ENCODE measurements around the gene VAV3.

The VAV3 gene

DNA sequence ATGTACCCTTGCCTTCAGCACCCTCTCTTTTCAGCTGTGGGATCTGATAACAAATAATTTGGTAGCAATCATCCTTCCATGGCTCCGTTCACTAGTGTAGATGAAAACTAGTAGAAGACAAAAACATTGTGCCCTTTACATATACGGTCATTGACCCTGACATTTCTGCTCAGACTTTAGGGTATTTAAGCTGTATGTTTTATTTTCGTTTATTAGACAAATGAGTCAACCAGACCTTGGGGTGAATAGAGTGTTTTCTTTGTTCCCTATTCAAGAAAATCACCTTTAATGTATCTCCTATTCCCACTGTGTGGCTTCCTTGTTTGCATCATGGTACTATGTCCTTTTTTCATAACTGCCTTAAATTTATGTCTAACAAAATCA lies 187.3 kb downstream of the VAV3 start:
- TF ChIP-seq, protein P1, sequence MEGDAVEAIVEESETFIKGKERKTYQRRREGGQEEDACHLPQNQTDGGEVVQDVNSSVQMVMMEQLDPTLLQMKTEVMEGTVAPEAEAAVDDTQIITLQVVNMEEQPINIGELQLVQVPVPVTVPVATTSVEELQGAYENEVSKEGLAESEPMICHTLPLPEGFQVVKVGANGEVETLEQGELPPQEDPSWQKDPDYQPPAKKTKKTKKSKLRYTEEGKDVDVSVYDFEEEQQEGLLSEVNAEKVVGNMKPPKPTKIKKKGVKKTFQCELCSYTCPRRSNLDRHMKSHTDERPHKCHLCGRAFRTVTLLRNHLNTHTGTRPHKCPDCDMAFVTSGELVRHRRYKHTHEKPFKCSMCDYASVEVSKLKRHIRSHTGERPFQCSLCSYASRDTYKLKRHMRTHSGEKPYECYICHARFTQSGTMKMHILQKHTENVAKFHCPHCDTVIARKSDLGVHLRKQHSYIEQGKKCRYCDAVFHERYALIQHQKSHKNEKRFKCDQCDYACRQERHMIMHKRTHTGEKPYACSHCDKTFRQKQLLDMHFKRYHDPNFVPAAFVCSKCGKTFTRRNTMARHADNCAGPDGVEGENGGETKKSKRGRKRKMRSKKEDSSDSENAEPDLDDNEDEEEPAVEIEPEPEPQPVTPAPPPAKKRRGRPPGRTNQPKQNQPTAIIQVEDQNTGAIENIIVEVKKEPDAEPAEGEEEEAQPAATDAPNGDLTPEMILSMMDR (IDR thresholded peaks at IDR 0.05; ENCODE audit: low read depth, low read length): no peak
- no peak overlapping the region for H3K4me3 ChIP-seq (ENCODE audit: low read depth, low read length)

DNA sequence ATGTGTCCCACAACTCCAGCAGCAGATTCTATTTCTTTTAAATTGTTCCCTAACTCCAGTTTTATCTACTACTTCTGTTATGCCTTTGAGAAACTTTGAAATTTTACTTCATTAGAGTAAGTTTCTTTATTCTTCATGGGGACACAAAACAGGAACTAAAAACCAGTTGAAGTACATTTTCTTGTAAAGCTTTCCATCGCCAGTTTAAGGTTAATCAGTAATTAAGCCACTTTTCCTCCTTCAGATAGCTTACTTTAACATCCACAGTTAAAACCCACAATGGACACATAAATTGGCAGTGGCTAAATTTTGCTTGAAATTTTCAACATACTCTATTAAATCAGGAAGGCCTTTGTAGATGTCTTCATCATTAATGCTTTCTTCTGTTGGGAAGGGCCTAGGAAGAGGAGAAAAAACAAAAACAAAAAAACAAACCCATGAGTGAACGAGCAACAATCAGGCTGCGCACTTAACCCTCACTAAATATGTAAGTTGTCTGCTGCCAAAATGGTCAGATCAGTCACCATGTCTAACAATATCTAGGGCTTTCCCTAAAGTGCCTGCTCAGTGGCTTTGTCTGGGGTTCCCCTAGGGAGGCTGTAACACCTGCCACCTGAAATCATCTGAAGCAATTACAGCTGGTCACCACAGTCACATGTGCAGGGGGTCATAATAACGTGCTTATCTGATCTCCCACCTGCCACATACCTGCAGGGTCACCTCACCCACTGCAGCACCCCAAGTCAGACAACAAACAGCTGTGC lies 187.9 kb downstream of the VAV3 start:
- H3K4me3 ChIP-seq (ENCODE audit: low read depth, low read length): no peak overlapping the region

DNA sequence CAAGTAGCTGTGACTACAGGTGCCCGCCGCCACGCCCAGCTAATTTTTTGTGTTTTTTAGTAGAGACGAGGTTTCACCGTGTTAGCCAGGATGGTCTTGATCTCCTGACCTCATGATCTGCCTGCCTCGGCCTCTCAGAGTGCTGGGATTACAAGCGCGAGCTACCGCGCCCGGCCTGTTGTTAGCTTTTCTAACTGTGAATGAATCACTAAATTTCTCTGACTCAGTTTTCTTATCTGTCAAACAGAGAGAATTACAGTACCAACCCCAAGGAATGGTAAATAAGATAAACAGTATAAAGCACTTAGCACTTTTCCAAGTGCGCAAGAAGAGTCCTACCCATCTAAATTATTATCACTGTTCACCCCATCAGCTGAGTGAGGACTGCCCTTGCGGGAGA lies 193.6 kb downstream of the VAV3 start:
- H3K4me3 ChIP-seq (ENCODE audit: low read depth, low read length): no peak overlapping the region
- TF ChIP-seq, protein P1 (IDR thresholded peaks at IDR 0.05; ENCODE audit: low read depth, low read length): no peak

More for the DNA sequence above, 187.9 kb downstream of the VAV3 start:
- TF ChIP-seq, protein P1 (IDR thresholded peaks at IDR 0.05; ENCODE audit: low read depth, low read length): no peak

DNA sequence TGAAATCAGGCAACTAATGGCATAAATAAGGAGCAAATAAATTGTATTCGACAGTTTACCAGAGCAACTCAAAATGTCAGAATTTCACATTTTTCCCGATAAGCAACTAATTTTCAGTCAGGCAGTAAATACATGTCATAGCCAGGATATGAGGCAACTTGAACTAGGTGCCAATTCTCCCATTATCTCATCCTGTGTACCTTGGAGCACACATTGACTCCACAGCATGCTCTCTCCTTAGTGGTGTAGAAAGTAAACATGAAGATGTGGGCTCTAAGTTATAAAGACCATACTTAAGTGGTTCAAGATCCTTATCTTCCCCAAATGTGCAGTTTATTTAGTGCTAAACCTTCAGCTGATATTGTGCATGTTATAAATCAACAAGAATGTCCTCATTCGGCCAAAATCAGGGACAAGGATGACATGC lies 197.8 kb downstream of the VAV3 start:
- no peak overlapping the region for H3K4me3 ChIP-seq (ENCODE audit: low read depth, low read length)
- TF ChIP-seq, protein P1 (IDR thresholded peaks at IDR 0.05; ENCODE audit: low read depth, low read length): no peak

DNA sequence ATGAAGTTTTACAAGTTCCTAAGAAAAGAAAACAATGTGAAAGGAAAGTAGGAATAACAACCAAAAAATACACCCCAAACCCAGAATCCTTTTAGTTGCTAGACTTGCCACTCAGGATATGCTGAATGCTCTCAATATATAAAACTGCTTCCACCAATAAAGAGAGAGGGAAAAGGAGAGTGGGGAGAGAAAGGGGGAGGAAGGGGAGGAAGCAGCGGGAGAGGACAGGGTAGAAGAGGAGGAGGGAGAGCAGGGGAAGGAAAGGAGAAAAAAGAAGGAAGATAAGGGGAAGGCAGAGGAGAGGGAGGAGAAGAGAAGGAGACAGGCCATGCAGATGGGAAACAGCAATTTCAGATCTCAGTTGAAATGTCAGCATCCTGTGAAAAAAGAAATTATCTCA lies 198.4 kb downstream of the VAV3 start:
- TF ChIP-seq, protein P1 (IDR thresholded peaks at IDR 0.05; ENCODE audit: low read depth, low read length): no peak
- H3K4me3 ChIP-seq (ENCODE audit: low read depth, low read length): no peak overlapping the region

DNA sequence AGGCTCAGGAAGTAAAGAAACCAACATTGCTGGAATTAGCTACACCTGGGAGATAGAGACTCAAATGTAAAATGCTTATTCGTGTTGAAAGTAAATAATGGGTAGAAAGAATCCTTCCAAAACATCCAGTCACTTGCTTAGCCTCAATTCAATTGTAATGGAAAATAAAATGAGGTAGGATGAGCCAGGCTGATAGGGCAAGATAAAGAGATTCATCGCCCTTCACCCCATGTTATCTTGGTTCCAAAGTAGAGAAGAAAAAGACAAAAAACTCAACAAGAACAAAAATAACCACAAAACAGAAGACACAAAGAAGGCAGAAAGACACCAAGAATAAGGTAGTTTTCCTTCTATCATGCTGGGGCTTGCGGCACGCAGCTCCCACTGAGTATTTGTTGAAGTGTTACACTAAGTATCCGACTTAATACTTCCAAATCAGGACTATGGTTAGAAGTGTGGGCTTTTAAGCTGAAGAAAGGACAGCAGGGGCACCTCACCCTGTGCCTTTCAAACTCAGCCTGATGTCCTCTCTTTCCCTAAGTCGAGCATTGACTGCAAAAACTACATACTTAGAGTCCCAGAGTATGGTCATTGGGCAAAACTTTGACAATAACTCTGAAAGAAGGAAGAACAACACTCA lies 202.1 kb downstream of the VAV3 start:
- no peak overlapping the region for H3K4me3 ChIP-seq (ENCODE audit: low read depth, low read length)
- TF ChIP-seq, protein P1 (IDR thresholded peaks at IDR 0.05; ENCODE audit: low read depth, low read length): no peak

DNA sequence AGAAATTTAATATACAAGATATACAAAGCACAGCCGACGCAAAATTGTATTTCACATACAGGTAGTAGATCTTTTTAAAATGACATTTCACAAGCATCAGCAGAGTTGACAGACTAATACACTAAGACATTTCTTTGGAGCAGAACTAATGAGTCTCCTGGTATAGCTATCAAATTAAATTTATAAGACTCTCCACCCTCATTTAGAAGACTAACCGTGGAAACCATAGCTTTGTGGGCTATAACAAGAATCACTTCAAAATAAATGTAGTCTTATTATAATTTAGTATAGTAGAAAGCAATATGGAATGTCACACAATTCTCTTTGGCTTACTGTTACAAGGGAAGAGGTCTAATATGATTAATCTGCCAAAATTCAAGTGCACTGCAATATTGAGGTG lies 204.9 kb downstream of the VAV3 start:
- H3K4me3 ChIP-seq (ENCODE audit: low read depth, low read length): no peak overlapping the region
- TF ChIP-seq, protein P1 (IDR thresholded peaks at IDR 0.05; ENCODE audit: low read depth, low read length): no peak
